HG02981 (cell line): ENCODE results near the gene TSSK3.

Source experiments
- ATAC-seq: cut with Tn5 transposase; IDR thresholded peaks from one replicate; pipeline ENCODE4 v1.9.1; 2021; ENCODE audit warnings: mild to moderate bottlenecking, moderate library complexity; ENCODE audit not compliant: unreplicated experiment

The TSSK3 gene

DNA sequence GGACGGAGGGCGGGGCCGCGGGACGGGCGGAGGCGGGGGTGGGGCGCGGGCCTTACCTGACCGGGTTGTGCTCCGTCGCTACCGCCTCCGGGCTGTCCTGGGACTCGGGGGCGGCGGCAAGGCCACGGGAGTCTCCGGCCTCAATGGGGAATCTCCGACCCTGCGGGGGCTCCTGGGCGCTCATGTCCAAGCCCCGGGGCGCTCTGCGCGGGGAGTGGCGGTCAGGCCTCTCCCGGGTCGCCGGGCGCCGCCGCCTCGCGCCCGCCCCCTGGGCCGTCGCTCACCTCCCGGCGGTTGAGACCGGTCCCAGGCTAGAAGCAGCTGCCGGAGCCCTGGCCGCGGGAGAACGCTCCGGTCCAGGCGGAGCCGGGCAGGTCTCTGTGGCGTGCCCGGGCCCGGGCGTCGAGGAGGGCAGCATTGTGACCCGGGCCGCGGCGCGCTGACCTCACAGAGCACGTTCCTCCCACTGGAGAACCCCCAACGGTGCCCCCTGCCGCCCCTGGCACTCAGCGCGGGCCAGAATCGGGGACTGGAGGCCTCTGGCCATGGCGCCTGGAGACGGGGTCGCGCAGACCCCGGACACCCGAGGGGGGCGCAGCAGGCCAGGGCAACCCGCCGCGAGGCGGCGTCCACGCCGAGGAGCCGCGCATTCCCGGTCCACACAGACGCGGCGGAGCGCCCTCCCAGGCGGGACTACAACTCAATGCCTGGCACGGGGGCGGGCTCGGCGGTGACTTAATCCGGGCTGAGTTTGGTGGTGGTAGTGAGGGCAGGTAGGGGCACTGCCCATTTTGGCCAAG lies 465 bp upstream of the TSSK3 start:
- ATAC-seq, result no peak

DNA sequence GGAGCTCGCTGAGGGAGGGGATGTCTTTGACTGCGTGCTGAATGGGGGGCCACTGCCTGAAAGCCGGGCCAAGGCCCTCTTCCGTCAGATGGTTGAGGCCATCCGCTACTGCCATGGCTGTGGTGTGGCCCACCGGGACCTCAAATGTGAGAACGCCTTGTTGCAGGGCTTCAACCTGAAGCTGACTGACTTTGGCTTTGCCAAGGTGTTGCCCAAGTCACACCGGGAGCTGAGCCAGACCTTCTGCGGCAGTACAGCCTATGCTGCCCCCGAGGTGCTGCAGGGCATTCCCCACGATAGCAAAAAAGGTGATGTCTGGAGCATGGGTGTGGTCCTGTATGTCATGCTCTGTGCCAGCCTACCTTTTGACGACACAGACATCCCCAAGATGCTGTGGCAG lies 1.4 kb downstream of the TSSK3 start:
- ATAC-seq, result no peak

- no peak for ATAC-seq
These were observed 2.5 kb downstream of the TSSK3 start for GRCh38 chr1:32364836-32365235.

DNA sequence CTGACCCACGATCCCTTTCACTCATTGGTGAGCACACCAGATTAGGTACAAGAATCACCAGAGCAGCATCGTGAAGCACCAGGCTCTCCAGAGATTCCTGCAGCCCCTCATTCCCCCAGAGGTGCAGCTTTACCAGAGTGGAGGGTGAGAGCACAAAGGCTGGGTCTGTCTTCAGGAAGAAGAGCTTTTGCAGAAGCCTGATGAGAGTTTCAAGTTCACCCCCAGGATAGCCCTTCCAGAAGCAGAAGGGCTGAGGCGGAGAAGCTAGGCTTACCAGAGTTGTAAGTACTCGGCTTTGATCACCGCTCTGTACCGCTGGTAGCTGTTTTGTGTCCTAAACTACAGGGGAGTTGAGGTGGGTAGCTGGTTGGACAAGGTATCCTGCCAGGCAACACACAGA lies 3.1 kb downstream of the TSSK3 start:
- ATAC-seq, result no peak

DNA sequence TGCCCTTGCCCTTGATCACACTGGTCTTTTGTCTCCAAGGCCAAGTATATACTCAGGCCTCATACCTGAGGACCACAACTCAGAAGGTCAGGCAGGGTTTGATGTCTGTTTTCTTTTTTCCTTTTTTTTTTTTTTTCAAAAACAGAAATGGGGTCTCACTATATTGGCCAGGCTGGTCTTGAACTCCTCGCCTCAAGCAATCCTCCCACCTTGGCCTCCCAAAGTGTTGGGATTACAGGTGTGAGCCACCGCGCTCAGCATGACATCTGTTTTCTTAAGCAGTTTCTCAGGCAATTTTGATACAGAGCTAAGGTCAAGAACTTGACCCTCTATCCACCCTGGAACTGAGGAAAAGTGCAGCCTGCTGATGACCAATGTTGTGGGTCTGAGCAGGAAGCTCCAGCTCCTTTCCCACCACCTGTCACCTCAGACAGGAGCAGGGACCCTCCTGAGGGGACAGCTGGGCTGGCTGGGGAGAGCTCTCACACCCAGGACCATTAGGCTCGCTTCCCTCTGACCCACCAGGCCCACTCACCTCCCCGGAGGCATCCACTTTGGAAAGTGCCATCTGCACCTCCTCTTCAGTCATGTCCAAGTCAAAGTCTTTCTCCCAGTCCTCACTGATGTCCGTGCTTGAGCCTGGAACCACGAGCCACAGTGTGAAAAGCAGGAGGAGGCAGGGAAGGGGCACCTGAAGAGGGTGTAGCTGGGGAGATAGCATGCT lies 5.7 kb downstream of the TSSK3 start:
- no peak for ATAC-seq

DNA sequence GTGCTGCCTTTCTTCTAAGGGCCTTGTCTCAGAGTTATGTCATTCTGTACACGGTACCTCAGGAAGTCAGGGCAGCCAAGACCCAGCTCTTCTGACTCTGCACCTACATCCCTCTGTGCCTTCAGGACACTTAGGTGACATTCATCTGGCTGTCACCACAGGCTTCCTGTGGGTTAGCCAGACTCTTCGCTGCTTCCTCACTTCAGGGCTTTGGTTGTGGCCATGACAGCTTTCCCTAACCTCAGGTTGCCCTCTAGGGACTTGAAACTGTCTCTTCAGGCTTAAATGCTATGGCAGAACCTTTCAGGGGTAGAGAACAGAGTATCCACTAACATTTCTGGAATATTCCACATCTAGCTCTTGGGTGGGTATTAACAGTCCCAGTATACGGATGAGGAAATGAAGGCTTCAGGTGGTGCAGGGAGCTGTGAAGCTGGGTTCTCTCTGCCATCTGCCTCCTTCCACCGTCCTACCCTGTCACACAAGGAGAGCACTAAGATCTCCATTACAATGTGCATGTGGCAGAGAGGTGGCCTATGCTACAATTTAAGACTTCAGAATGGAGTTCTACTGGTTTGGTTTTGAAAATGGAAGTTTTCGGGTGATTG lies 9.9 kb downstream of the TSSK3 start:
- no peak for ATAC-seq

GRCh38 chr1:32373996-32374592 lies 11.8 kb downstream of the TSSK3 start:
- no peak for ATAC-seq

DNA sequence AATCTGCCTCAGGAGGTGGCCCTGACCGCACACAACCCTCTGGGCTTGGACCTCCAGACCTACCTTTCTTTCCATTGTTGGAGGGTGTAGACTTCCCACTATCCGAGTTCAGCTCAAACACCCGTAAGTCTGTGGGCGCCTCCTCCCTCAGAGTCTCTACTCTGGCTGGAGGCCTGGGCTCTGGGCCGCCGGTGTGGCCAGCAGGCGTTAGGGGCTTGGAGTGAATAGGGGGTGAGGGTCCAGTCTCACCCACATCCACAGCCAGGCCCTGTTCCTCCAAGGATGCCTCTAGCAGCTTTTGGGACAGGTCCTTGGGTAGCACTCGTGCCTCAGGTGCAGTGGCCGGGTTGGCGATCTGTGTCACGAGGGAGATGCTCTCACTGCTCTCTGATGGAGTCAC lies 13.9 kb downstream of the TSSK3 start:
- ATAC-seq, result no peak

DNA sequence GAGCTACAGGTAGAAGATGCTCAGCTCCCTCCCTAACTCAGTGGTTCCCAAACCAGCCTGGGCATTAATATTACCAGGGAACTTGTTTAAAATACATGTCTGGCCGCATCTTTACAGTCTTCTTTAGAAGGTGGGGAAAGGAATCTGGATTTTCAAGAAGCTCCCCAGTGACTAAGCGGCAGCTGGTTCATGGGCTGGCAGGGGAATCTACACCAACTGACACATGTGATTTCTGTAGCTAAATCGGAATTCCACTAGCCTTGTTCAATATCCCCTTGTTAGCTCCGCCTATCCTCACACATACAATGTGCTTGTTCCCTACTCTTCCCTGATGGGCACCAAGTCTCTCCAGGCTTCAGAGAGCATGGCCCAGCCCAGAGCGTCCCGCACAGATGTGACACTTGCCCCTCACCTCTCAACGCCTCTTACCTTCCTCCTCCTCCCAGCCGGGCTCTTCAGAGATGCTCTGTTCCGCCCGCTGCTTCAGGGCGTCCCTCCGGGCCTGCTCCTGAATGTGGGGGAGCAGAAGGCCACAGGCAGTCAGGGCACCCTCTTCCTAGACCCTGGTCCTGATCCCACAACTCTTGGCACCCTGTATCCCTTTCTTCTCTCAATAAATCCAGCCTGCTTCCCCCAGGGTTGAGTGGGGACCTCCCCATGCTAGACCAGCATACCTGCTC lies 15.3 kb downstream of the TSSK3 start:
- no peak for ATAC-seq

DNA sequence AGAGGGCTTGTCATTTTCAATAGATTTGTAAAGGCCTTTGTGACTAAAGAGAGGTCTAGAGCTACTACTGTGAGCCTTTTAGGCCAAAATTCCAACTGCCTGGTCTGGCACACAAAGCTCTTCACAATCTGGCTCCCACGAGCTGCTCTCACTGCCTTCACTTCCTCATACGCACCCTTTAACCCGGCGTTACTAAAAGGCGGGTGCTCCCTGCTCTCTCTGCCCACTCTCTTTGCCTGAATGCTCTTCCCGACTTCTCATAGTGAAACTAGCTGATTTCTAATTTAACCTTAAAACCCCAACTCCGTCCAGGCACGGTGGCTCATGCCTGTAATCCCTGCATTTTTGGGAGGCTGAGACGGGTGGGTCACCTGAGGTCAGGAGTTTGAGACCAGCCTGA lies 17.7 kb downstream of the TSSK3 start:
- ATAC-seq, result no peak

DNA sequence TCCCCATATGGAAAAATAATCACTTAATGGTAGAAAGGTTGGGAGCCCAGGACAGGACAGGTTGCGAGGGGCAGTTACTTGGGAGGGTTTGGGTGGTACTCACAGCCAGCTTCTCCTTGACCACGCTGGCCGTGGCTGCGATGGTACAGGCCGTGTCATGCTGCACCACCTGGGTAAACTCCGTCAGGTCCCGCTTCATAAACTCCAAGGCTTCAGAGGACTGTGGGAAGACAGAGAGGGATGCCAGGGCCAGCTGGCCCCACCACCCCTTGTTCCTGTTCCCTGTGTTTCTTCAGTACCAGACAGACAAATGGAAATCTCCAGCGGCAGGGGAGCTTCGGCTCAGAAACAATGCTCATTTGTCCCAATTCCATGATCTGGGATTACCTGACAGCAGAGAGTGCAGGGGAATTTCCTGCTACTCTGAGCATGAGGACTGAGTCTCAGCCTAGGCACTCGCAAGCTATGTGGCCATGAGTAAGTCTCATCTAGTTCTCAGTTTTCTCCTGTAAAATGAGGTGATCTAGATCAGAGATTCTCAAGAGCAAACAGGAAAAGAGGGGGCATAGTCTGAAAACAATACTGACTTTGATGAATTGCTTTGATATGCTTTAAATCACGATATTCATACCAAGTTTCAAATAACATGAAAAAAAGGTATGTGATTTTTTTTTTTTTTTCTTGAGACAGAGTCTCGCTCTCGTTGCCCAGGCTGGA lies 24.5 kb downstream of the TSSK3 start:
- no peak for ATAC-seq

DNA sequence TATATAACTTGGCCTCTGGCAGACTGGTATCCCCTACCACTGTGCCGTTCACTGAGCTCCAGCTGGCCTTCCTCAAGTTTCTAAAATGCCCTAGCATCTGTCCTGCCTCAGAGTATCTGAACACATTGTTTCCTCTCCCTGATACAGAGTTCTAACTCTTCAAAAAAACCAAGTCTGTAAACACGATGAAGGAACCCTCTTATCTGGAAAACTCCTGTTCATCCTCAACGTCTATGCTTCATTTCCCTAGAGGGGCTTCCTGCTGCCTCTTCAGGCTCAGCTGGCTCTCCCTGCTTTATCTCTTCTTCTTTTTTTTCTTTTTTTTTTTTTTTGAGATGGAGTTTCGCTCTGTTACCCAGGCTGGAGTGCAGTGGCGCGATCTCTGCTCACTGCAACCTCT lies 26.3 kb downstream of the TSSK3 start:
- ATAC-seq, result no peak

GRCh38 chr1:32390904-32391870 lies 28.8 kb downstream of the TSSK3 start:
- ATAC-seq, result no peak

DNA sequence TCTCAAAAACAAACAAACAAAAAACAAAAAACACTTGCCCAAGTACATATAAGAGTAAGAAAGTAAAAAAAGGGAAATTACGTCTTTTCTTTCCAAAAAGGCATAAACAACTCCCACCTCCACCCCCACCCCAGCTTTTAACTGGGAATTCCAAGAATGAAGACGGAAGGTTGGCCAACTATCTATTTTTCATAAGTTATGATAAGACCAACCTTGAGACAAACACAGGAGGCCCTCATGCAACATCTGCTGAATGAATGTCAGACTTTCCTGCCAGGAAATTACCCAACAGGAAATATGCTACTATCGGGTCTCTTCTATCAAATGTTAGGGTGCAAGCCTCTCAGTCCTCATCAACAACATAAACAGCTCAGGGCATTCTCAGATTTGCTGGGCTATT lies 30.0 kb downstream of the TSSK3 start:
- no peak for ATAC-seq

- no peak for ATAC-seq
These were observed 30.8 kb downstream of the TSSK3 start for GRCh38 chr1:32393136-32393535.

DNA sequence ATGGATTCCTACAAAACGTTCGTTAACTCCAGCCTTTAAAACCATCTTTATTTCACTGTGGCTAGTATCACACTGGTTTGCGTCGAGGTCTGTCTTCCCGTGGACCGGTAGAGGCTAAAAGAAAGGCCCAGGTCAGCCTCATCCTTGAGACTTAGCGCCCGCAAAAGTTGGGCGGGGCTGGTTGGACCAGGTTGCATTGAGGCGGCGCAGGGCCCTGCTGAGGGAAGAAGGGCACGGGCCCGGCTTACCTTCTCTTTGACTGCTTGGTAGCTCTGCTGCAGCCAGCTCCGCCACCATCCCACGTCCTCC lies 31.4 kb downstream of the TSSK3 start:
- peak; percentile 5 for ATAC-seq

DNA sequence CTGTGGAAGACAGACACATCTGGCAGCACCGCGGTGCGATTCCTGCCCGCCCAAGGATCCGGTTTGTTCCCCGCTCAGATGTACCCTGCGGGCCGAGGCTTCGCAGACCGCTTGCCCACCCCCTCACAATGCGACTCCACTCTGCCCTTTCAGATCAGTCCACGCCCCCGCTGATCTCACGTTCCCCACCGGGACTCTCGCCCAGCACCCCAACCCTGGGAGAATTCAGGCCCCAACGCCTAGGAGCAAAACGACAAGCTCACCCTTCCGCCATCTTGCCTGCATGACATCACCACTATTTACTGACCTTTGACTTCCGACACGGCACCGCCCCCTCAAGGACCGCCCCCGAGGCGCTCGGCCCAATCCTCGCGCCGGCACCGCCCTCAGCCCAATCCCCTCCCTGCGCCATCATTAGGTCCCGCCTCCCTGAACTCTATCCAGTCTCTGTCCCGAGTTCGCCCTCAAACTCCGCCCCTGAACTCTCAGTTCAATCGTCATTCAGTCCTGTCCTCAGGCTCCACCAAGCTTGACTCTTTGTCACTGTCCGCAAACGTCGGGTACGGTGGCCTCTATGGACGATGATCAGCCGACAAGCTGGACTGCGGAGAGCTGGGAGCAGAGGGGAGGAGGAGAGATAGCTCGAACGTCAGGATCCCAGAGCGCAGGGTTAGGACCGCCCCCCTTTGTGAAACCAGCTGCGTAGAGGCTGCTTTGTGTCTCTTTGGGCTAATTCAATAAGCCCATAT lies 32.0 kb downstream of the TSSK3 start, which contains the start of gene BSDC1:
Gene BSDC1 (minus strand): TSS at position 301 of the 749 bp plus-strand sequence. CDS start 27 bp downstream, at position 274.
- ATAC-seq, result peak; percentile 95

GRCh38 chr1:32394890-32395432 lies 32.6 kb downstream of the TSSK3 start:
- no peak for ATAC-seq
